BJ (cell line): Measurements from ENCODE around the gene DLG2. TPM values are rescaled to one million over a fixed set of nuclear protein-coding genes. Genes with fewer than 3 reads are reported as not detected.
"Not testable (repeated sequence)": the region's sequence is repeated elsewhere in the genome, so short reads cannot be mapped to it uniquely, and the experiment has no call there.

Experiments
- CTCF ChIA-PET: fragments of 350-600 bp; formaldehyde crosslinking; extraction: SDS; loops from one replicate; lab custom pipeline; 2021; ENCODE audit warnings: antibody characterized with exemption, inconsistent platforms; lab: Yijun Ruan, JAX
- POLR2A ChIA-PET: fragments of 300-600 bp; sonication (Branson Sonifier 250); formaldehyde crosslinking; extraction: SDS; loops from one replicate; lab custom pipeline; 2021; ENCODE audit warnings: antibody characterized with exemption; lab: Charles Lee
- DNase-seq: peaks from one replicate; pipeline ENCODE4 v3.0.0-alpha.2; 2011; ENCODE audit warnings: low read depth
- H3K27me3 ChIP-seq: 2 replicates; pipeline ENCODE4 v1.6.0; 2011; ENCODE audit warnings: low read length; ENCODE audit not compliant: control insufficient read depth, insufficient read depth
- H3K36me3 ChIP-seq: 2 replicates; pipeline ENCODE4 v1.5.1; 2011; ENCODE audit warnings: low read length; ENCODE audit not compliant: control insufficient read depth, insufficient read depth
- H3K4me3 ChIP-seq: 2 replicates; pipeline ENCODE4 v1.5.1; 2011; ENCODE audit warnings: low read depth, mild to moderate bottlenecking, control low read depth, low read length
- CTCF ChIP-seq: IDR thresholded peaks from 2 replicates; pipeline ENCODE4 v1.5.1; 2011; ENCODE audit warnings: low read depth, mild to moderate bottlenecking, control low read depth, inconsistent platforms, low read length, moderate library complexity; ENCODE audit not compliant: insufficient read depth
- polyA plus RNA-seq: library from polyadenylated mRNA; depleted of rRNA; stranded (reverse); fragments of >200 nt; gene quantifications from 2 replicates; pipeline ENCODE4 v1.2.3, GENCODE V29; 2011

Gene DLG2
- polyA plus RNA-seq, 1 experiment: 0.28 TPM

GRCh38 chr11:83449338-83449913 is 2177.7 kb downstream of the DLG2 start:
- no peaks in the 10 kb centered on the region for H3K27me3 ChIP-seq
- DNase-seq: no peak
- no peak overlapping the region for H3K4me3 ChIP-seq
- H3K36me3 ChIP-seq: no peaks in the 10 kb centered on the region
- no peak for TF ChIP-seq CTCF
- POLR2A ChIA-PET: no interaction called here
- CTCF ChIA-PET: no interaction called here

- Histone ChIP-seq H3K27me3 (no peaks in the 10 kb centered on the region), H3K4me3 (no peak overlapping the region), H3K36me3 (no peaks in the 10 kb centered on the region)
- ChIA-PET POLR2A (no interaction called here), CTCF (no interaction called here)
- DNase-seq: no peak
- TF ChIP-seq CTCF: no peak
These were observed 2178.5 kb downstream of the DLG2 start for GRCh38 chr11:83448686-83449085.

GRCh38 chr11:83443880-83444279 is 2183.3 kb downstream of the DLG2 start:
- POLR2A ChIA-PET, DNase-seq, H3K4me3 ChIP-seq, CTCF ChIA-PET, H3K36me3 ChIP-seq, H3K27me3 ChIP-seq: not testable (repeated sequence)

- ChIA-PET CTCF (no interaction called here), POLR2A (no interaction called here)
- TF ChIP-seq CTCF: no peak
- H3K27me3 ChIP-seq: no peaks in the 10 kb centered on the region
- DNase-seq: no peak
- no peak overlapping the region for H3K4me3 ChIP-seq
- H3K36me3 ChIP-seq: no peaks in the 10 kb centered on the region
These were observed 2185.5 kb downstream of the DLG2 start for GRCh38 chr11:83441601-83442000.

- no peak for TF ChIP-seq CTCF
These were observed 2186.0 kb downstream of the DLG2 start for GRCh38 chr11:83441171-83441570.

GRCh38 chr11:83438438-83438837 is 2188.7 kb downstream of the DLG2 start:
- ChIA-PET CTCF (no interaction called here), POLR2A (no interaction called here)
- TF ChIP-seq CTCF: no peak

More at GRCh38 chr11:83441171-83441570, 2186.0 kb downstream of the DLG2 start:
- Histone ChIP-seq H3K27me3 (no peaks in the 10 kb centered on the region), H3K4me3 (no peak overlapping the region), H3K36me3 (no peaks in the 10 kb centered on the region)
- CTCF ChIA-PET: no interaction called here
- POLR2A ChIA-PET: no interaction called here
- no peak for DNase-seq

More at GRCh38 chr11:83438438-83438837, 2188.7 kb downstream of the DLG2 start:
- H3K4me3 ChIP-seq: no peak overlapping the region
- DNase-seq: no peak
- H3K36me3 ChIP-seq: no peaks in the 10 kb centered on the region
- no peaks in the 10 kb centered on the region for H3K27me3 ChIP-seq
